ENCODE data around the gene TYK2. TPM values are rescaled to one million over a fixed set of nuclear protein-coding genes. Genes with fewer than 3 reads are reported as not detected.
"Not testable (repeated sequence)": the region's sequence is repeated elsewhere in the genome, so short reads cannot be mapped to it uniquely, and the experiment has no call there.

The TYK2 gene
- total RNA-seq, 1 donor from 2014 or later: 80.7 TPM

DNA sequence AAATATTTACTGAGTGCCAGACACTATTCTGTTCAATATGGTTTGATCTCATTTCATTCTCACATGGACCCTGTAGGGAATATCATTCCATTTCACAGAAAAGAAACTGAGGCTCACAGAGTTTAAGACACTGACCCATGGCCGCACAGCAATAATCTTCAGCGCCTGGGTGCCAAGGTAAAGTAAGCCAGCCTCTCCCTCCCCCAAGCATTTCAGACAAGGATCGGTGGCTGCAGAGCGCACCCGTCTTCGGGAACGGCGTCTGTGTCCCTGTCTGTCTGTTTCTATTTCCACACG, 35.7 kb upstream of the TYK2 start:
- no peak for DNase-seq (ENCODE audit: low spot score in 2 of 2)
- peaks cover 0 to 6% of the 10 kb centered on the region in 2 donors for H3K9me3 ChIP-seq
- peak overlapping the region; percentile 45 to 58 for H3K4me3 ChIP-seq
- peaks cover 36% of the 10 kb centered on the region for H3K27me3 ChIP-seq
- TF ChIP-seq, protein P1, sequence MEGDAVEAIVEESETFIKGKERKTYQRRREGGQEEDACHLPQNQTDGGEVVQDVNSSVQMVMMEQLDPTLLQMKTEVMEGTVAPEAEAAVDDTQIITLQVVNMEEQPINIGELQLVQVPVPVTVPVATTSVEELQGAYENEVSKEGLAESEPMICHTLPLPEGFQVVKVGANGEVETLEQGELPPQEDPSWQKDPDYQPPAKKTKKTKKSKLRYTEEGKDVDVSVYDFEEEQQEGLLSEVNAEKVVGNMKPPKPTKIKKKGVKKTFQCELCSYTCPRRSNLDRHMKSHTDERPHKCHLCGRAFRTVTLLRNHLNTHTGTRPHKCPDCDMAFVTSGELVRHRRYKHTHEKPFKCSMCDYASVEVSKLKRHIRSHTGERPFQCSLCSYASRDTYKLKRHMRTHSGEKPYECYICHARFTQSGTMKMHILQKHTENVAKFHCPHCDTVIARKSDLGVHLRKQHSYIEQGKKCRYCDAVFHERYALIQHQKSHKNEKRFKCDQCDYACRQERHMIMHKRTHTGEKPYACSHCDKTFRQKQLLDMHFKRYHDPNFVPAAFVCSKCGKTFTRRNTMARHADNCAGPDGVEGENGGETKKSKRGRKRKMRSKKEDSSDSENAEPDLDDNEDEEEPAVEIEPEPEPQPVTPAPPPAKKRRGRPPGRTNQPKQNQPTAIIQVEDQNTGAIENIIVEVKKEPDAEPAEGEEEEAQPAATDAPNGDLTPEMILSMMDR (IDR thresholded peaks at IDR 0.05): no peak
- H3K27ac ChIP-seq: no peak overlapping the region
- H3K4me1 ChIP-seq: peaks cover 20 to 23% of the 10 kb centered on the region in 2 donors
- H3K36me3 ChIP-seq: no peaks in the 10 kb centered on the region
- intact Hi-C loops (cut with DNase I): no loop called here

DNA sequence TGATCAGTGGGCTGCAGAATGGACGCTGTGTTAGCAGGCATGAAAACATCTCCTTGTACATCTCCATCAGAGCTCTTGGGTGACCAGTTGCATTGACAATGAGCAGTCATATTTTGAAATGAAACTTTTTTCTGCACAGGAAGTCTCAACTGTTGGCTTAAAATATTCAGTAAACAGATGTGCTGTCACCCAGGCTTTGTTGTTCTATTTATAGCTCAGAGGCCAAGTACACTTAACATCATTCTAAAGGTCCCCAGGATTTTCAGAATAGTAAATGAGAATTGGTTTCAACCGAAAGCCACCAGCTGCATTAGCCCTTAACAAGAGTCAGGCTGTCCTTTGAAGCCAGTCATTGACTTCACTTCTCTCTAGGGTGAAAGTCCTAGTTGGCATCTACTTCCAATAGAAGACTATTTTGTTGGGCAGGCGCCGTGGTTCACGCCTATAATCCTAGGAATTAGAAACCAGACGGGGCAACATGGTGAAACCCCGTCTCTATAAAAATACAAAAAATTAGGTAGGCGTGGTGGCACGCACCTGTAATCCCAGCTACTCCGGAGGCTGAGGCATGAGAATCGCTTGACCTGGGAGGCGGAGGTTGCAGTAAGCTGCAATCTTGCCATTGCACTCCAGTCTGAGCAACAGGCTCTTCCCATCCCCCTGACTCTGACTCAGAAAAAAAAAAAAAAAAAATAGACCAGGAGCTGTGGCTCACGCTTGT, 32.0 kb upstream of the TYK2 start:
- TF ChIP-seq, protein P1 (IDR thresholded peaks at IDR 0.05): no peak
- H3K36me3 ChIP-seq: no peaks in the 10 kb centered on the region
- peaks cover 6% of the 10 kb centered on the region for H3K27me3 ChIP-seq
- no peak overlapping the region for H3K27ac ChIP-seq
- intact Hi-C loops (cut with DNase I): no loop called here
- peaks cover 3 to 4% of the 10 kb centered on the region in 2 donors for H3K4me1 ChIP-seq
- no peak for DNase-seq (ENCODE audit: low spot score in 2 of 2)
- H3K9me3 ChIP-seq: peaks cover 0 to 6% of the 10 kb centered on the region in 2 donors
- H3K4me3 ChIP-seq: no peak overlapping the region

DNA sequence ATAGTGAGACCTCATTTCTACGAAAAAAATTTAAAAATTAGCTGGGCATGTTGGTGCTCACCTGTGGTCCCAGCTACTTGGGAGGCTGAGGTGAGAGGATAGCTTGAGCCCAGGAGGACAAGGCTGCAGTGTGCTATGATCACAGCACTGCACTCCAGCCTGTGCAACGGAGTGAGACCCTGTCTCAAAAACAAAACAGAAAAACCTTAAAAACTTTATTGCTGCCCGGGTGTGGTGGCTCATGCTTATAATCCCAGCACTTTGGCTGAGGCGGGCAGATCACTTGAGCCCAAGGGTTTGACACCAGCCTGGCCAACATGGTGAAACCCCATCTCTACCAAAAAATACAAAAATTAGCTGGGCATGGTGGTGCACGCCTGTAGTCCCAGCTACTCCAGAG, 30.9 kb upstream of the TYK2 start:
- intact Hi-C loops (cut with DNase I); H3K9me3 ChIP-seq; H3K4me3 ChIP-seq; H3K27me3 ChIP-seq; DNase-seq (ENCODE audit: low spot score in 2 of 2); H3K36me3 ChIP-seq; H3K27ac ChIP-seq; H3K4me1 ChIP-seq: not testable (repeated sequence)

DNA sequence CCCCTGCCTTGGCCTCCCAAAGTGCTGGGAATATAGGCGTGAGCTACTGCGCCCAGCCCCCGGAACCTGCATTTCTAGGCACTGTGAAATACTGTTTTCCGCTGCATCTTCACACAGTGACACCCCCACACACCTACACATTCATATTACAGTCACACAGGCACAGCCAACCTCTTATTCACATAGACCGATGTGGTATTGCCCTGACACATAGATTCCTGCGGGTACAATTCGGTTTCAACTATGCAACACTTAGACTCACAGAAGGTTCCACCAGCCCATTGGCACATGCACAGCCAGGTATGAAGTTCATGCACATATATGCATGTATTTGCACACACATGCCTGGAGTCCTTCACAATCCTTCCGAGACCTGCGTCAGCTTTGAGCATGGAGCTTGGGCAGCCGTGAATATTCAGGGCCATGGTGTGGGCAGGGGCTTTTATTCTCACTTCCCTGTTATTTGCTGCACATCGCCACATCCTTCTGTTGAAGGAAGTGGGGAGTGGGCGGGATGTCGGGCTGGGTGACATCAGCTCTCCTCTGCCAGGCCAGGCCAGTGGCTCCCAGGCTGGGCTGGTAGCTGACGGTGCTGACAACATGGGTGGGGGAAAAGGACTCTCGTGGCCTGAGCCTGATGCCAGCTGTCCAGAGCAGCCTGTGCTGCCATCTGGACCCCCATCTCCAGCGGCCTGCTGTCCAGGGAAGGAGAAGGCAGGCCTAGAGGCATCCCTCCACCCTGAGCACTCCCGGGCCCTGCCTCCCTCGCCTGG, 28.3 kb upstream of the TYK2 start:
- DNase-seq (ENCODE audit: low spot score in 2 of 2): peak in 1 of 2 donors; percentile 64
- peaks cover 9% of the 10 kb centered on the region for H3K27me3 ChIP-seq
- intact Hi-C loops (cut with DNase I): no loop called here
- no peak overlapping the region for H3K4me3 ChIP-seq
- H3K27ac ChIP-seq: peak overlapping the region in 1 of 2 donors; percentile 37
- H3K36me3 ChIP-seq: no peaks in the 10 kb centered on the region
- H3K4me1 ChIP-seq: peaks cover 8 to 12% of the 10 kb centered on the region in 2 donors
- TF ChIP-seq, protein P1 (IDR thresholded peaks at IDR 0.05): no peak
- H3K9me3 ChIP-seq: no peaks in the 10 kb centered on the region

DNA sequence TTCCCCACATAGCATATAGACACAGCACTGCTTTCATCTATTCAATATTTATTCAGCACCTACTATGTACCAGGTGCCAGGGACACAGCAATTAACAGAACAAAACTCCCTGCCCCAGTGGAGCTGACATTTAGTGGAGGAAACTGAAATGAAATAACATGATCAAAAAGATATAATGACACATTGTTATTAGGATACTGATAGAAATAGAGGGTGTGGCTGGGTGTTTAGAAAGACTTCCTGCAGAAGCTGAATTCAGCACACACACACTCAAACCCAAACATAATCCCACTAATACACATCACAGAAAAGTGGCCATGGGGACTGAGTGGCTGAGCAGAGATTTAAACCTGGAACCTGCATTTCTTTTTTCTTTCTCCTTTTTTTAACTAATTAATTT, 26.7 kb upstream of the TYK2 start:
- Histone ChIP-seq H3K27ac (no peak overlapping the region), H3K36me3 (no peaks in the 10 kb centered on the region), H3K4me1 (peaks cover 9 to 18% of the 10 kb centered on the region in 2 donors), H3K4me3 (no peak overlapping the region), H3K9me3 (no peaks in the 10 kb centered on the region), H3K27me3 (peaks cover 9% of the 10 kb centered on the region)
- TF ChIP-seq, protein P1 (IDR thresholded peaks at IDR 0.05): no peak
- no peak for DNase-seq (ENCODE audit: low spot score in 2 of 2)
- intact Hi-C loops (cut with DNase I): no loop called here

DNA sequence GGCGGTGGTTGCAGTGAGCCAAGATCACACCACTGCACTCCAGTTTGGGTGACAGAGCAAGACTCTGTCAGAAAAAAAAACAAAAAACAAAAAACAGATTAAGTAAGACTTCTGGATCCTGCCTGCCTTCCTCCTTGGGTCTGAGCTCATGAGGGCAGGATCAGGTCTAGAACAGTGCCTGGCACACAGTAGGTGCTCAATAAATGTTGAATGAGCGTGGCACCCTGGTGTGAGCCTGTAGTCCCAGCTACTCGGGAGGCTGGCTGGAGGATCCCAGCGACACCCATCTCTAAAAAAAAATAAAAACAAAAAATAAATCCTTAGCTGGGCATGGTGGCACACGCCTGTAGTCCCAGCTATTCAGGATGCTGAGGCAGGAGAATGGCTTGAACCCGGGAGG, 25.8 kb upstream of the TYK2 start:
- DNase-seq (ENCODE audit: low spot score in 2 of 2): no peak
- H3K4me1 ChIP-seq: peaks cover 16 to 25% of the 10 kb centered on the region in 2 donors
- no peaks in the 10 kb centered on the region for H3K9me3 ChIP-seq
- TF ChIP-seq, protein P1 (IDR thresholded peaks at IDR 0.05): no peak
- H3K27me3 ChIP-seq: peaks cover 9% of the 10 kb centered on the region
- H3K4me3 ChIP-seq: no peak overlapping the region
- intact Hi-C loops (cut with DNase I): no loop called here
- no peak overlapping the region for H3K27ac ChIP-seq
- H3K36me3 ChIP-seq: no peaks in the 10 kb centered on the region
